ENCODE measurements around the gene FIGN.

Gene FIGN

DNA sequence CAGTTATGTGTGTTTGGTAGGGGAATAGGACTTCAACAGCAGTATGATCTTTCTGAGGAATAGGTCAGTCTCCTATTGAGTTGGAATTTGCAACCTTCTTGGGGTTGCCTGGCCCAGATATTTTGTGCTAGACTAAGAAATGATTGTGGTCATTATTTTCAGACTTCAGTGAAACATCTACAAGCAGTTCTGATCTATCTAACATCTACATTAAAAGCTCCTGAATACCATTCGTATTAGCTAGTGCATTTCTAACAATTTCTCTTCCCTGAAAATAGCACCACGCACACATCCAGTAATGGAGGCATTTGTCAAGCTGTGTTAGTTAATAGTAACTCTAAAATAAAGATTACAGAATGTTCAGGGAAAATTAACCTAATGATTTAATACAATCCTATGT is 179.3 kb downstream of the FIGN start:
- TF ChIP-seq CTCF (IDR thresholded peaks at IDR 0.05; ENCODE audit: low read depth, low read length), result no peak
- no peak for DNase-seq (ENCODE audit: extremely low read depth, low read depth)

GRCh38 chr2:163554864-163555263 is 180.9 kb downstream of the FIGN start:
- no peak for TF ChIP-seq CTCF (IDR thresholded peaks at IDR 0.05; ENCODE audit: low read depth, low read length)
- no peak for DNase-seq (ENCODE audit: extremely low read depth, low read depth)

DNA sequence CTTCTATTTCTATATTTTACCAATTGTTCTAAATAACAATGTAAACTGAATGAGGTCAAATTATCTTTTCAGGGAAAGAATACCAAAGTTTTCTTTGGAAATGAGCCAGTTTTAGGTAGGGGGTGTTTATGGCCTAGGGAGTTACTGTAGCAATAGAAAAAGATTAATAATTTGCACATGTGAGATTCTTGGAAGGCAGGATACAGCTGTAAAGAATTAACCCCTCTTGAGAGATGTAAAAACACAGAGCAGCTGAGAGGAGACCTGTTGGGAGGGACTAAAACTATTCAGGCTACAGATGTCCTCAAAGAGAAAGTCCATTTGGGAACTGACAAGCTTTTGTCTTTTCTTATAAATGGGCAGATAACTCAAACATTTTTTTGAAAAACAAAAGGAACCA is 182.2 kb downstream of the FIGN start:
- DNase-seq (ENCODE audit: extremely low read depth, low read depth), result peak; percentile 2
- TF ChIP-seq CTCF (IDR thresholded peaks at IDR 0.05; ENCODE audit: low read depth, low read length), result no peak

- TF ChIP-seq CTCF (IDR thresholded peaks at IDR 0.05; ENCODE audit: low read depth, low read length), result no peak
- no peak for DNase-seq (ENCODE audit: extremely low read depth, low read depth)
Observed at GRCh38 chr2:163552758-163553157, 183.1 kb downstream of the FIGN start.

DNA sequence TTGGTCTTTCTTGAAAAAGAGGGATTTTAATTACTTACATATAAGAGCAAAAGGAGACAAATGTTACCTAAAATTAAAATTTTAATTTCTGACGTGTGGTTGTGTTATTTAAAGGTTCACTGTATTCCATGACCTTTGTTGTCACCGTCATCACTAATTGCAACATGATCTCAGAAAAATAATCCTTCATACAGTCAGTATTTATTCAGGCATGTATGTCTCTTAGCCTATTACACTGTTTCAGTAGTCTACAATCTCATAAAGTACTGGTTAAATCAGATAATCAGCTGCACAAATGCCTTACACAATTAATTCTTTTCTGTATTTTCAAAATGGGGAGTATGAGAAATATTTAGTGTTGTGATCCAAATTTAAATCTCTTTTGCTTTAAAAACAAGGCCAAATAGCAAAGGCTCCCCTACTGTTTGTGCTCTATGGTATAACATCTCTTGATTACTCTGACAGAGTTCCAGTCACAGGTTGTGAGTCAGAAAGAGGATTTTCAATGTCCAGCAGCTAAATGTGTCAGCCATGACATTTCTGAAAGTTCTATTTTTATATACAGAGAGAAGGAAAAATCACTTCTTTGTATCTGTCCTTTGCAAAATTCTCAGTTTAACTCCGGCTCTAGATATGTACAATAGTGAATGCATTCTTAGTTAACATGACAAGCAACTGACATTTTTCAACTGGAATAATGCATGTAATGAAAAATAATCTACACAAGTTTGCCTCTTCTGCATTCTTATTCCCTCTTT is 184.0 kb downstream of the FIGN start:
- DNase-seq (ENCODE audit: extremely low read depth, low read depth), result no peak

GRCh38 chr2:163548970-163549369 is 186.8 kb downstream of the FIGN start:
- TF ChIP-seq CTCF (IDR thresholded peaks at IDR 0.05; ENCODE audit: low read depth, low read length), result no peak
- DNase-seq (ENCODE audit: extremely low read depth, low read depth), result no peak

More for the DNA sequence above, 184.0 kb downstream of the FIGN start:
- no peak for TF ChIP-seq CTCF (IDR thresholded peaks at IDR 0.05; ENCODE audit: low read depth, low read length)

Data from AG09319 (cell line).